SU-DHL-6 (cell line): ENCODE results near the gene SUPT3H.

Experiments used
- EZH2phosphoT487 ChIP-seq: fragments of 200-600 bp; sonication (generic), shearing (Covaris generic); conservative IDR thresholded peaks from 2 replicates; pipeline ENCODE4 v1.6.1; 2018; ENCODE audit warnings: mild to moderate bottlenecking, antibody characterized with exemption, low read length, moderate library complexity, mixed read lengths
- TF ChIP-seq, protein P1 (sequence below): fragments of 200-600 bp; sonication (generic); IDR thresholded peaks from one replicate; pipeline ENCODE4 v1.5.1; 2017; ENCODE audit warnings: antibody characterized with exemption, mild to moderate bottlenecking, low read length, moderate library complexity; ENCODE audit not compliant: insufficient read depth, poor library complexity, severe bottlenecking

DNA sequence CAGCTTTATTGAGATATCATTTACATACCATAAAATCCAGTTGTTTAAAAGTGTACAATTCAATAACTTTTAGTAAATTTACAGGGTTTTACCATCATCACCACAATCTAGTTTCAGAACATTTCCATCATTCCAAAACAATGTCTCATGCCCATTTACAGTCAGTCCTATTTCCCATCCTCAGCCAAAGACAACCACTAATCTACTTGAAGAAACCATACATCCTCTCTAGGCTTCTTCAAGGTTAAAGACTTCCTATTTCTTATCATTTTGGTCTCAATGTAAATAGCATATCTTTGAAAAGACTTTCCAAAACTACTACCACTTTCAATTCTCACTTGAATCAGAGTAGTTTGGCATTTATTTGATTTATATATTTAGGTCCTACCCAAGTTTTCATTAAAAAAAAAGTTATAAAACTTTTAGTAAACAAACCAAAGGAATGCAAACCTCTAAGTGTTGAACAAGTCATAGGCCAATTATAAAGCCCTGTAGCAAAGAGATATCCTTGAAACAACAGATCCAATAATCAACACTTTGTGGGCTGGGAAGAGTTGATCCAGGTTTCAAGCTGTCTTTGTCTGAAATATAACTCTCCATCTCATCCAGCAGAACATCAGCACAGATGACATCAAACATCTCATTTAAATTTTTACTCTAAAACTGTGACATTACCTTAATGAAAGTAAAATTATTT, 260.9 kb downstream of the SUPT3H start:
- TF ChIP-seq, protein P1, sequence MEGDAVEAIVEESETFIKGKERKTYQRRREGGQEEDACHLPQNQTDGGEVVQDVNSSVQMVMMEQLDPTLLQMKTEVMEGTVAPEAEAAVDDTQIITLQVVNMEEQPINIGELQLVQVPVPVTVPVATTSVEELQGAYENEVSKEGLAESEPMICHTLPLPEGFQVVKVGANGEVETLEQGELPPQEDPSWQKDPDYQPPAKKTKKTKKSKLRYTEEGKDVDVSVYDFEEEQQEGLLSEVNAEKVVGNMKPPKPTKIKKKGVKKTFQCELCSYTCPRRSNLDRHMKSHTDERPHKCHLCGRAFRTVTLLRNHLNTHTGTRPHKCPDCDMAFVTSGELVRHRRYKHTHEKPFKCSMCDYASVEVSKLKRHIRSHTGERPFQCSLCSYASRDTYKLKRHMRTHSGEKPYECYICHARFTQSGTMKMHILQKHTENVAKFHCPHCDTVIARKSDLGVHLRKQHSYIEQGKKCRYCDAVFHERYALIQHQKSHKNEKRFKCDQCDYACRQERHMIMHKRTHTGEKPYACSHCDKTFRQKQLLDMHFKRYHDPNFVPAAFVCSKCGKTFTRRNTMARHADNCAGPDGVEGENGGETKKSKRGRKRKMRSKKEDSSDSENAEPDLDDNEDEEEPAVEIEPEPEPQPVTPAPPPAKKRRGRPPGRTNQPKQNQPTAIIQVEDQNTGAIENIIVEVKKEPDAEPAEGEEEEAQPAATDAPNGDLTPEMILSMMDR = no peak
- no peak for TF ChIP-seq EZH2phosphoT487
